ENCODE measurements around the gene ZKSCAN5.
"Not testable (repeated sequence)": the region's sequence is repeated elsewhere in the genome, so short reads cannot be mapped to it uniquely, and the experiment has no call there.

ZKSCAN5 gene

GRCh38 chr7:99573257-99573656 is 68.8 kb downstream of the ZKSCAN5 start:
- Histone ChIP-seq H3K4me1 (ENCODE audit: insufficient read depth, low read length) (peaks cover 13% of the 10 kb centered on the region; the same call in 1 of the 2 replicates), H3K9me3 (ENCODE audit: control insufficient read depth, insufficient read depth, low read length) (no peaks in the 10 kb centered on the region), H3K36me3 (ENCODE audit: insufficient read depth, low read length) (peaks cover 8% of the 10 kb centered on the region; the same call in 1 of the 2 replicates), H3K9ac (ENCODE audit: low read depth, low read length) (no peak overlapping the region)

DNA sequence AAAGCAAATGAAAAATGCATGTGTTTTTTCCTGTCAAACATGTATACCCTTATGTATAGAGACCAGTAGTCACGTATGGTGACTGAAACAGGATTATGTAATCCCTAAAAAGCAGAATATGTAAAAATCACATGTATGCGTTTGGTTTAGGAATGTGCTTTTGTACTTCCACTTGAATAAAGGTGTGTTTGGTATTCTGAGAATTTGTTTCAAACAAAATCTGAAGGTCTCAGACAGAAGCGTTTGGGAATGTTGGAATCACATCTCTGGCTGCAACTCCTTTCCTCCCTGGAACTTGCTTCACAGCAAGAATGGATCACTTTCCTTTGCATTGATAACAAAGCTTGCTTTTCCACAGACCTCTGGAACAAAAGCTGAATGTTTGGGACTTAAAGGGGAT is 71.8 kb downstream of the ZKSCAN5 start:
- Histone ChIP-seq H3K36me3 (ENCODE audit: insufficient read depth, low read length) (0 out of 2 replicates have a peak, but pooled peaks cover 4% of the 10 kb centered on the region), H3K9me3 (ENCODE audit: control insufficient read depth, insufficient read depth, low read length) (no peaks in the 10 kb centered on the region), H3K9ac (ENCODE audit: low read depth, low read length) (no peak overlapping the region), H3K4me1 (ENCODE audit: insufficient read depth, low read length) (peaks cover 13% of the 10 kb centered on the region; the same call in 1 of the 2 replicates)

GRCh38 chr7:99579281-99579955 is 75.0 kb downstream of the ZKSCAN5 start:
- Histone ChIP-seq H3K9me3 (ENCODE audit: control insufficient read depth, insufficient read depth, low read length) (no peaks in the 10 kb centered on the region), H3K36me3 (ENCODE audit: insufficient read depth, low read length) (no peaks in the 10 kb centered on the region), H3K9ac (ENCODE audit: low read depth, low read length) (peak overlapping the region; percentile 67; the same call in 1 of the 2 replicates), H3K4me1 (ENCODE audit: insufficient read depth, low read length) (peaks cover 13% of the 10 kb centered on the region; the same call in 1 of the 2 replicates)

DNA sequence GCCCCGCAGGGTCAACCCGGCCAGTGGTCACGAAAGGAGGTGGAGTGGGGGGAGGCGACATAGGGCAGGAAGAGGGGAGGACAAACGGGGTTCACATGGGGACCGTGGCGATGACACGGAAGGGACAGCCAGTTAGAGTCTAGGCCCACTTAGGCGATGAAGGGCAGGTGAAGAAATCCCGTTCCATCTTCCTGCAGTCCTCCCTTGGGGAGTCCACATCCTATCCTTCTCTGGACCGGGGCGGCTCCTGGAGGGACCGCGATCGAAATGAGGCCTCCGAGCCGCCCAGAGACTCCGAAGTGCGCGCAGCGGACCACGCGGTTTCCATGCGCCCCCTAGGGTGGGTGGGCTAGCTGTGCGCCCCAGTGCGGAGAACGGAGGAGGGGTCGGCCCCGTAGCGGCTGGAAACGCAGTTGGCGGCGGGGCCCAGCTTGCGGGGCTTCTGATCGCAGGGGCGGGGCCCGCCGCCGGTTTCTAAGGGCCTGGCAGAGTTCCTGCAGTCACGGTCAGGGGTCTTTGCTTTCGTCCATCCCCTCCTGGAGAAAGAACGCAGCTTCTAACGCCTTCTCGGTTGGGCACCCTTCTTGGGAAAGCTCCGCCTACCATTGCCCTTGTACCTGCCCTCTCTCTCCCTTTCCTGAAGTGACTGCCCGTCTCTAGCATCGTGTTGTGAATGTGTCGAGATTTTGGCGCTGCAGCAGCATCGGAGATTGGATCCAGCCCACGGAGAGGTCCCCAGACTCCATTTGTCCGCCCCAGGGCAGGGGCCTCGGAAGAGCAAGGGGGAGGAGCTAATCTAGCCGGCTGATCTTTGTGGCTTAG is 75.7 kb downstream of the ZKSCAN5 start:
- Histone ChIP-seq H3K4me1 (ENCODE audit: insufficient read depth, low read length) (peaks cover 10% of the 10 kb centered on the region; the same call in 1 of the 2 replicates), H3K9me3 (ENCODE audit: control insufficient read depth, insufficient read depth, low read length) (no peaks in the 10 kb centered on the region), H3K36me3 (ENCODE audit: insufficient read depth, low read length) (no peaks in the 10 kb centered on the region), H3K9ac (ENCODE audit: low read depth, low read length) (peak overlapping the region; percentile 67)

DNA sequence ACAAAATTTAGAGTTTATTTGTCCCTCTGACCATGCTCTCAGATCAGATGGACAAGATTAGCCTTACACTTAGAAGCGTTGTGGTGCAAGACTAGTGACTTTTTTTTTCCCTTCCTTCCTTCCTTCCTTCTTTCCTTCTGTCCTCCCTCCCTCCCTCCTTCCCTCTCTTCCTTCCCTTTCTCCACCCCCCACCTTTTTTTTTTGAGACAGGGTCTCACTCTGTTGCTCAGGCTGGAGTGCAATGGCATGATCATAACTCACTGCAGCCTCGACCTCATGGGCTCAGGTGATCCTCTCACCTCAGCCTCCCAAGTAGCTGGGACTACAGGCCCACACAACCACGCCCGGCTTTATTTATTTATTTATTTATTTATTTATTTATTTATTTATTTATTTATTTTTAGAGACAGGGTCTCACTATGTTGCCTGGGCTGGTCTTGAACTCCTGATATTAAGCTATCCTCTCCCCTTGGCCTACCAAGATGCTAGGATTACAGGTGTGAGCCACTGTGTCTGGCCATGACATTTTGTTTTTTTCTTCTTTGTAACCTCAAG is 76.4 kb downstream of the ZKSCAN5 start:
- H3K9me3 ChIP-seq (ENCODE audit: control insufficient read depth, insufficient read depth, low read length); H3K4me1 ChIP-seq (ENCODE audit: insufficient read depth, low read length); H3K36me3 ChIP-seq (ENCODE audit: insufficient read depth, low read length): not testable (repeated sequence)
- H3K9ac ChIP-seq (ENCODE audit: low read depth, low read length) = peak overlapping the region; percentile 67
